ENCODE measurements around the gene DCAF7.

Gene DCAF7

DNA sequence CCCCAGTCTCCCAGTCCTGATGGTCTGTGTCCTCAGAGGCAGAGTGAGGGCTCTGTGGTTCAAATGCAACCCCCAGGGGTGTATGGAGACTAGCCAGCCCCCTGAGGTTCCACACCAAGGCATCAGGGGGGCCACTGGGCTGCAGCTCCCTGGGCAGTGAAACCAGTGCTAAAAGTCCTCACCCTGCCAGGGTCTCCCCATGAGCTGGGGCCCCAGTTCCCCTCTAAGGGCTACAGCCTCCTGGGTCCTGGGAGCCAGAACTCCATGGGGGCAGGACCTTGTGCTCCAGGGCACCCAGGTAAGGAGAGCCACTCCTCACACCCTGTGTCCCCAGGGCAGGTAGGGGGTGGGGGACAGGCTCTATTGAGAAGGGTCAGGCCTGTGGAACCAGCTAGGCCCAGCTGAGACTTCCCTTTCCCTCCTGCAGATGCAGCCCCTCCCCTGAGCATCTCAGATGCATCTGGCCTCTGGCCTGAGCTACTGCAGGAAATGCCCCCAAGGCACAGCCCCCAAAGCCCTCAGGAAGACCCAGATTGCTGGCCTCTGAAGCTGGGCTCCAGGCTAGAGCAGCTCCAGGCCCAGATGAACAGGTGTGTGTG, 6.4 kb upstream of the DCAF7 start:
- no peak for DNase-seq (ENCODE audit: insufficient read length, low spot score)
- FAIRE-seq: no peak

DNA sequence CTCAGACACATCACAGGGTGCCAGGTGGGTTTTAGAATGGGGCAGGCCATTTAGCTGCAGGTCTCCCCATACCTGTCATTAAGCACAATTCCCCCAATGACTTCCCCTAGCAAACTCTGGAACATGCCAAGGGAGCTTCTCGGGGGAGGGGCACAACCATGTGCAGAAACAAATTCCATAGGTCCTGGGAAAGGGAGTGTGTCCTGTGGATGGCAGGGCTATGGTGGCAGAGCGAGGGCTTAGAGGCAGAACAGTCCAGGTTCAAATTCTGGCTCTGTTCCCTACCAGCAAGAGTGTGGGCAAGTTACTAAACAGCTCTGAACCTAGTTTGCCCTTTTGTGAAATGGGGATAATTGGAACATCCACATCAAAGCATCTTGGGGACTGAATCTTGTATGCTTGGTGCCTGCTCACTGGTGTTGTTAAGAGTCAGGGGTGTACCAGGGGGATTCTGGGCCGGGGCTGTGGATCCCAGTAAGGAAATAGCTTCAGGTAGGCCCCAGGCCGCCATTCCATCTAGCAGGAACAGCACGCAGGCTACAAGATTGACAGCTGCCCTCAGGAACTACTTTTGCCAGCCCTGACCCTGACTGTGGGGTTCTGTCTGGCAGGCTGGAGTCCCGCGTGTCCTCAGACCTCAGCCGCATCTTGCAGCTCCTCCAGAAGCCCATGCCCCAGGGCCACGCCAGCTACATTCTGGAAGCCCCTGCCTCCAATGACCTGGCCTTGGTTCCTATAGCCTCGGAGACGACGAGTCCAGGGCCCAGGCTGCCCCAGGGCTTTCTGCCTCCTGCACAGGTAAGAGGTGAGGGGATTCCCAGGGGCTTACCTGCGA, 5.6 kb upstream of the DCAF7 start:
- no peak for DNase-seq (ENCODE audit: insufficient read length, low spot score)
- FAIRE-seq: no peak

DNA sequence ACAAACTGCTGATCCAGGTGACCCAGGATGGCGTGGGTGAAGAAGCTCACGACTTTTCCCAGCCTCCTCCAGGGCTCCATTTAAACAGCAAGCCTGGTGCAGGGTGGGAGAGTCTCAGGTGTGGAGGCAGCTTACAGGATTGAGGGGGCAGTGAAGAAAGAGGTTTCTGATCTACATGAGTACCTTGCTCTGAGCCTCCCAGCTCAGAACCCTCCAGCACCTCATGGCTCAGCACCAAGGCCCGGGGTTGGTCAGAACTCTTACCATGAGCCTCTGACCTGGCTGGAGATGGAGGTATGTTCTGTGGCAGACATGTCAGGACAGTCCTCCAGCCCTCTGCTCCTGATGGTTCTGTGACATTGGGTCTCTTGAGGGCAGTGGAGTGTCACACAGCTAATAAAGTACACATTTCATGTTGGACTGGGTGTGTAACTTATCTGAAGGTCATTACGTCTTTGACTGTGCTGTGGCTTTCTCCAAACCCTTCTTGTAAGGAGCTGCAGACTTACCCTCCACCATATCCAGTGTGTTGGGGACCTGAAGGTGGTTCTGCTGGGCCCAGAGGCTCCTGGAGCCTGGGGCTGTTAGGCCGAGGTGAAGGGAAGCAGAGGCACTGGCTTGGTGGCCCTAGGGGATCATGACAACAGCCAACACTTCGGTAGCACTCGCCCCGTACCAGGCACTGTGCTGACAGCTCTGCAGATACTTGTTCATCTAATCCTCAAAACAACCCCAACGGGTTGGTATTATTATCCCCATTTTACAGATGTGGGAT, 3.8 kb upstream of the DCAF7 start:
- no peak for DNase-seq (ENCODE audit: insufficient read length, low spot score)
- no peak for FAIRE-seq

DNA sequence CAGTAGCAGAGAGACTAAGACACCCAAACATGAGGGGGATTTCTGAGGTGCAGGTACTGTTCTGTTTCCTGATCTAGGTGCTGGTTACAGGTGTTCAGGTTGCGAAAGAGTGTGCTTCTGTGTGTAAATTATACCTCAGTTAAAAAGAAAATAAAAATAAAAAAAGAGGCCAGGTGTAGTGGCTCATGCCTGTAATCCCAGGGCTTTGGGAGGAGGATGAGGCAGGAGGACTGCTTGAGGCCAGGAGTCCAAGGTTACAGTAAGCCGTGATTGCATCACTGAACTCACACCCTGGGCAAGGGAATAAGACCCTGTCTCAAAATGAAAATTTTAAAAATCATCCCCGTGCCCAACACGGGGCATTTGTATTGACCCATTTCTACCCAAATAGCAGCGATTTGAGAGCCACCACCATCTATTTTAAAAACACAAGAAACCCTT, 3.2 kb upstream of the DCAF7 start:
- no peak for FAIRE-seq
- no peak for DNase-seq (ENCODE audit: insufficient read length, low spot score)

DNA sequence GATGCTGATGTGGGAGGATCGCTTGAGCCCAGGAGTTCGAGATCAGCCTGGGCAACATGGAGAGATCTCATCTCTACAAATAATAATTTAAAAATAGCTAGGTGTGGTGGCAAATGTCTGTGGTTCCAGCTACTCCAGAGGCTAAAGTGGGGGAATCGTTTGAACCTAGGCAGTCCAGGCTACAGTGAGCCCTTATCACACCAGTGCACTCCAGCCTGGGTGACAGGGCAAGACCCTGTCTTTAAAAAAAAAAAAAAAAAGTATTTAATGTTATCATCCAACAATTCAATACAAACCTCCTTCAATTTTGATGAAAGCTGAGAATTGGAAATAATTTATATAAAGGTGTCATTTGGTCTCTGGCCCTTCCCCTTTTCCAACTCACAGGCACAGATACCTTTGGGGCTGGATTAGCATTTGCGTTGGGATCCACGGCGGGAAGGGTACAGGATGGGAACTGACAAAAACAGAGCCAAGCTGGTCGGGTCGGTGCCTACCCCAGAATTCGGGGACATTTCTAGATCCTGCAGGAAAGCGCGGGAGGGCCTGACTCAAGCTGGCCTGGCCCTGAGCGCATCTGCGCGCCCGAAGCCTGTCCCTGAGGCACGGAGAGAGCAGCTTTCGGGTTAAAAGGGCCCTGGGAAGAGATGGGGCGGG, 860 bp upstream of the DCAF7 start:
- DNase-seq (ENCODE audit: insufficient read length, low spot score) (no peak), FAIRE-seq (no peak)

DNA sequence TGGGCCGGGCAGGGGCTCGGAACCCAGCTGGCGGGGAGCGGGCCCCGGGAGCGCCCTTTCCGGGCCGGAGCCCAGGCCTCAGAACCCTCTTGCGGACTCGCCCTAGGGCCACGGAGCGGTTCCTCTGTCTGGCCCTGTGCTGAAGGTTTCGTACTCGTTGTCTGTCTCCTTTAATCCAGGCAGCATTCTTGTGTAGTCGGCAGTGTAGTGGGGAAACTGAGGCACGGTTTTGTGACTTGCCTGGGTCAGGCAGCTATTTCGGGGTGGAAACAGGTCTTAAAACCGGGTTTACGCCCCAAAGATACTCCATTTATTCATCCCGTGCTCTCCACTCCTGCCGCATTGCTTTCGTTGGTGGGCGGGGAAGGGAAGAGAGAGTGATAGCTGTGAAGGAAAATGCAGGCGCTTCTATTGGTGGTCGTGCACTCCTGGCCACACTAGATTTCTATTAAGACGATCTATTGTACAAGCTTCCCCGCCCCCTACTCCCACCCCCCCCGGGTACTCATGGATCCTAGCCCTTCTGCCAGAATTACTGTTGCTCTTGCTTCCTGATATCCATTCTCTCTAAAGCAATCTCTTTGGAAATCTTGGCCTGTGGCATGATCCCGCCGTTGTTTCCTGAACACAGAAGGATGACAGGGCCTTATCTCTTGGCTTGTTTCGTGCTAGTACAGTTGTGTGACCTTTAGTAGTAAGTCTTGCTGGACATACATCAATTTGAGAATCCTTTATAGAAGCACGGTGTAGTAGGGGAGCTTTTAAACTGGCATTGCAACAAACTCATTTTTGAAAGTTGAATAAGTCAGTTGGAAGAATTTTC, 751 bp downstream of the DCAF7 start:
- FAIRE-seq (peak; percentile 76), DNase-seq (ENCODE audit: insufficient read length, low spot score) (no peak)

DNA sequence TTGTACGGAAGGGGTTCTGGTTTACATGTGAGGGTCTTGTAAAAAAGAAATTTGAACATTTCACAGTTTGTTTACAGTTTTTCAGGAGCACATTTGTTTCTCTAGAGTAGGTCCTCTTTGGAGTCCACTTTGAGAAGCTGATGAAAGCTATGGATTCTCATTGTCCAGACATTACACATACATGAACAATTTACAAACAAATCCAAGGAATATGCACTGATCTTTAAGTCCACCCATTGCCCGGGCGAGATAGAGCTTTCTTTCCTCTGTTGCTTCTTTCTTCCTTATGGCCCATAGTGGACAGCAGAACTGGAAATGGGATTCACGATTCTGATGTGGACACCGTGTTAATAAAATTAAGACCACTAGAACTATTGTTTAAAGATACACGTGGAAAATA, 1.9 kb downstream of the DCAF7 start:
- no peak for FAIRE-seq
- DNase-seq (ENCODE audit: insufficient read length, low spot score): no peak

DNA sequence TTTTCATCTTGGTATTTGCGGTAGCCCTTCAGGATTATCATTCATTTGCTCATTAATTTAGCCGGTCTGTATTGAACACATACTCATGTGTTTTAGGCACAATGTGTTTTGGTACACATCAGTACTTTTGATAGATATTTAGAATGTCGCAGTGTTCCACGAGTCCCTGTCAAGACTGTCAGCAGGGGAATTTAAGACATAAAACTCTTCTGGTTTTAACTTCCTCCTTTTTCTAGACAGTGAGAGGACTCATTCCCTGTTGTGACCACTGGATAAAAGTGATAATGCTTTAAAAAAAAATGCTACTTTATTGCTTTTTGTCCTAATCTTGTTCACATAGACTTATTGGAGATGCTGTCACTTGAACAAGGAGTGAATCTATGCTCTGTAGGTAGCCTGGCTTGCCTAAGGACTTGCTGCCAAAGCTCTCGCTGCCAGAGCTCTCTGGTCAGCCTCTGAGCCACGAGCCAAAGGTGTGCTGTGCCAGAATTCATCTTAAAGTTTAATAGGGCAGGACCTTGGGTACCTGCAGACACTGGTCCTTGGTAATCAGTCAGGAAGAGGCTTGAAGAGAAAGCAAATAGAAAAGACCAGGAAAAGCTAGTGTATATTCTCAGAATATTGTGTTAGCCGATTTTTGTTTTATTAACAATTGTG, 5.4 kb downstream of the DCAF7 start:
- FAIRE-seq: no peak
- DNase-seq (ENCODE audit: insufficient read length, low spot score): no peak

DNA sequence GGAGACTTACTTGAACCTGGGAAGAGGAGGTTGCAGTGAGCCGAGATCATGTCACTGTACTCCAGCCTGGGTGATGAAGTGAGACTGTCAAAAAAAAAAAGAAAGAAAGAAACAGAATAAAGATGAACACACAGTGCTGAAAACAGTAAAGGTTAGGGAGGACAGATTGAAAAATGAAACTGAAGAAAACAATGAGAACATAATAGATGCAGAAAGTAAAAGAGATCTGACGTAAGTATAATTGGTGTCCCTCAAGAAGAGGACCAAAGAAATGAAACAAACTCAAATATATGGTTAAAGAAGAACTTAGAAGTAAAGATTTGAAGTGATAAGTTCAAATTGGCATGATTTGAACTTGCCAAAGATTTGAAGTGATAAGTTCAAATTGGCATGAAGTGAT, 7.1 kb downstream of the DCAF7 start:
- DNase-seq (ENCODE audit: insufficient read length, low spot score) (no peak), FAIRE-seq (no peak)

DNA sequence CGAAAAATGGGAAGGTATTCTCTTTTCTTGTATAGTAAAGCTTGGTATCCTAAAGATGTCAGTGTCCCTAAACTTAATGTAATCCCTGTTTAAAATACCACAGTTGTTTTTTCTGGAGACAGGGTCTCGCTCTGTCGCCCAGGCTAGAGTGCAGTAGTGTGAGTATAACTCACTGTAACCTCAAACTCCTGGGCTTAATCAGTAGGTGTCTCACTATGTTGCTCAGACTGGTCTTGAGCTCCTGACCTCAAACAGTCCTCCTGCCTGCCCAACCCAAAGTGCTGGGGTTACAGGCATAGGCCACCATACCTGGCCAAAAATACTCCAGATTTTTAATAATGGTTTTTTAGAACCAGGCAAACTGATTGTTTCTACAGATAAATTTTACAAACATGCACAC, 8.2 kb downstream of the DCAF7 start:
- no peak for FAIRE-seq
- DNase-seq (ENCODE audit: insufficient read length, low spot score): no peak

DNA sequence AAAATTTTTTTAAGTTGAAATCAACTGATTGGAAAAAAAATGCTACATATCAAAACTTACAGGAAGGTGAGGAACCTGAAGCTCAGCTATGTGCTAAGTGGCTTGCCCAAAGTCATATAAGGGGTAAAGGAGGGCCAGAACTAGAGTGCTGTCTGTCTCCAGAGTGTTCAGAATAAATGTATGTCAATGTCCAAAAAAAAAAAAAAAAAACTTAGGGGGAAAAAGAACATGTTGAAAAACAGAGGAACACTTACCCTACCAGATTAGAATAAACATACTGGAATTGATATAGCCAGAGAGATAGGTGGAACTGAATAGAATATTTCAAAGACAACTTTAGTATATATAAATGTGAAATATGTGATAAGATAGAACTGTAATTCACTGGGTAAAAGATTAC, 11.5 kb downstream of the DCAF7 start:
- DNase-seq (ENCODE audit: insufficient read length, low spot score): no peak
- no peak for FAIRE-seq

DNA sequence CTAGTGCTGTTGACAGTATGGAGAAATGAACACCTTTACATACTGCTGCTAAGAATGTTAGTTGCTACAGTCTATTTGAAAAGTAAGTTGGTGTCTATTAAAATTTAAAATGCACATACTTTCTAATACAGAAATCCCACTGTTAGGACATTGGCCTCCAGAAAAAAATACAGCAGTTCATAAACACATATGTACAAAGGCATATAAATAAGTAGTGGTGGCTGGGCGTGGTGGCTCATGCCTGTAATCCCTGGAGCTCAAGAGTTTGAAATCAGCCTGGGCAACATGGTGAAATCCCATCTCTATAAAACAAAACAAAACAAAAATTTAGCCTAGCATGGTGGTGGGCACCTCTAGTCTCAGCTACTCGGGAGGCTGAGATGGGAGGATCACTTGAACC, 13.1 kb downstream of the DCAF7 start:
- DNase-seq (ENCODE audit: insufficient read length, low spot score): no peak
- no peak for FAIRE-seq

DNA sequence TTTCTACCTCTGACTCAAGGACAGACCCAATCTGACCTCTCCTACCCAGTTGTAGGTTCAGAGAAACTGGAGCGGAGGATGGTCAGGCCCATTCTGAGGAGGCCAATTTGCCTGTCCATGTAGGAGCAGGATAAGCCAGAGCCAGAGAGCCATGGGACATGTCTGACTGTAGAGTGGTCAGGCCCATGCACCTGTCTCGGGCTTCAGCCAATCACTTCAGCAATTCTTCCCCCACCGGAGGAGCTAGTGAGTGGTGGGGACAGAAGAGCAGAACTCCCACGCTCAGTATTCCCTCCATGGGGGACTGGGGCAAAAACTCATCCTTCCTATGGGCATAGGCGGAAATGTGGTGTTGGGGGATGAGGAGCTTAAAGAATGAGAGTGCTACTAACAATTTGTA, 14.3 kb downstream of the DCAF7 start:
- DNase-seq (ENCODE audit: insufficient read length, low spot score): no peak
- FAIRE-seq: no peak

DNA sequence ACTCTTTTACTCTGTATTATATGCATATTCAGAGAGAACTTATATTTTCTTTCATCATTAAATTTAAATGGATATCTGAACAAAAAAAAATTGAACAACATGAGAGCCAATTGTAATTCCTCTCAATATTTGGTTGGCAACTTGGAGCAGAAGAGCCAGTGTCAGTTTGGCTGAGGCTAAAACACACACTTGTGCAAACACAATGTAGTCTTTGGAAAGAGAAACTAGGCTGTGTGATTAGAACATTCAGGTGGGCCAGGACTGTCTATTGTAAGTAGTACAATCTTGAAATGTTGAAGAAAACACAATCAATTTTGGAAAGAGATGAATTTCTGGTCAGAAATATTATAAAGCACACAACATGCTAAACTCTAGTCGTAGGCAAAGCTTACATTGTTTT, 17.0 kb downstream of the DCAF7 start:
- DNase-seq (ENCODE audit: insufficient read length, low spot score) (no peak), FAIRE-seq (no peak)

DNA sequence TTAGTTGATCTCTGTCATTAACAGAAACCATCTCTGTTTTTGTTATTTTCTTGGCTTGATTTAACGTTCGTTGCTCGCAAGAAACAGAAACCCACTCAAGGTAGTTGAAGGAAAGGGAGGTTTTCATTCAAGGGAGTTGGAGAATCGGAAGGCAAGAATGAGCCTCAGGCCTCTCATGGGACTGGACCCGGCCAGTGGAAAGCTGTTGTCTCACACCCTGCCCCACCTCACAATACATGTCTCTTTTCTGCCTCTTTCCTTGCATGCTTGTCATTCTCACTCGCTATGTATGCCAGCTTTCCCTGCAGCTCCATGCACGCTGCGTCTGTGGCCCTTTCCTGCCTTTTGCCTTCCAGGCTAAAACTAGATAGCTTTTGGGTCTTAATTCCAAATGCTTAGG, 18.3 kb downstream of the DCAF7 start:
- FAIRE-seq (no peak), DNase-seq (ENCODE audit: insufficient read length, low spot score) (no peak)

DNA sequence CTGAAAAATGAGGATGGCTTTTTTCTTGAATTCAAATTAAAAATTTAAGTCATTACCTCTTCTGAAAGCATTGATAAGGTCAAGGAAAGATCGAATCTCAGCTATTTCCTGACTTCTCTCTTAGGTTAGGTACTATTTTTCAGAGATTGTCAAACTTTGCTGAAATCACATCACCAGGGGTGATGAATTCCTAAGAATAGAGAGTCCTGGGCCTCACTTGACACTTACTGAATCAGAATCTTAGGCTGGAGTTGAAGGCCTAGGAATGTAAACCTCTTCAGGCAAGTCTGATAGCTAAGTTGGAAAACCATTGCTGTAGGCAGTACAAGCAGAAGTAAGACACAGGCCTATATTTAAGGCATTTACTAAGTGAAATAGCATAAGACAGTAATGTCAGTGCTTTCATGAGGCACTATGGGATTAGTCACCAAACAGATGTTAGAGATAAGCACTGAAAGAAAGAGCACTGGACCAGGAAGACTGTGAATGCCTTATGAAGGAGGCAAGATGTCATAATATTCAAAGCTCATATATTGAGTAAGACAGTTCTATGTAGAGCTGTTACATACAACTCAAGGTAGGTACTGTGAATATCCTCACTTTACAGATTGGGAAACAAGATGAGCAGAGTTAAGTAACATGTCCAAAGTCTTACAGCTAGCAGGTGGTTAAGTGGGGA, 21.5 kb downstream of the DCAF7 start:
- FAIRE-seq (no peak), DNase-seq (ENCODE audit: insufficient read length, low spot score) (no peak)

DNA sequence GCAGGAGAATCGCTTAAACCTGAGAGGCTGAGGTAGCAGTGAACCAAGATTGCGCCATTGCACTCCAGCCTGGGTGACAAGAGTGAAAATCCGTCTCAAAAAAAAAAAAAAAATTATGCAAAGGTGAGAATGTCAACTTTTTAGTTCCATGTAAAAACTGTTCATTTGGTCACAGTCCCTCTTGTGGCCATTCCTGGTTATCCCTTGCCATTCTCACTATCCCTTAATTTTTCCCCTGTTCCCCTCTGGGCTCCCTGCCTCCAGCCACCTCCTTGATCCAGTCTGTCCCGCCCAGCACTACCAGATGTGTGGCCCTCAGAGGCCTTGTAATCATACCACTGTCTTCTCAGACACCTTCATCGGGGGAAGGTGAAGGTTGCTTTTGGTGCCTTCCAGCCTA, 23.4 kb downstream of the DCAF7 start:
- no peak for FAIRE-seq
- DNase-seq (ENCODE audit: insufficient read length, low spot score): no peak

DNA sequence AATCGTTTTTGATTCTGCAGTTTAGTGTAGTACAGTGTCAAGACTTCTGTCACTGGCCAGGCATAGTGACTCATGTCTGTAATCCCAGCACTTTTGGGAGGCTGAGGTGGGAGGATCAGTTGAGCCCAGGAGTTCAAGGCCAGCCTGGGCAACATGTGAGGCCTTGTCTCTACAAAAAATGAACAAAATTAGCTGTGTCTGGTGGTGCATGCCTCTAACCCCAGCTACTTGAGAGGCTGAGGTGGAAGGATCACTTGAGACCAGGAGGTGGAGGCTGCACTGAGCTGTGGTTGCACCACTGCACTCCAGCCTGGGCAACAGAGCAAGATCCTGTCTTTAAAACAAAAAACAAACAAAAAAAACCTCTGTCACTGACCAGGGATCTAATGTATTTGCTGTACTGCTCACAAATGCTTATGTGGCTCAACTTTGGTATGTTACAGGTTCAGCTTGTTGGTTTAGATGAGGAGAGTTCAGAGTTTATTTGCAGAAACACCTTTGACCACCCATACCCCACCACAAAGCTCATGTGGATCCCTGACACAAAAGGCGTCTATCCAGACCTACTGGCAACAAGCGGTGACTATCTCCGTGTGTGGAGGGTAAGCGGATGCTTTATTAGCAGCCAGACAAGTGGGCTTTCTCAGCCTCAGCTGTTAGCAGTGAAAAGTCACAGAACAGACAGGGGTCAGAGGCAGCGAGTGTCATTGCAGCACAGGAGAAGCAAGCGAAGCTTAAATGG, 27.9 kb downstream of the DCAF7 start:
- DNase-seq (ENCODE audit: insufficient read length, low spot score) (no peak), FAIRE-seq (no peak)

DNA sequence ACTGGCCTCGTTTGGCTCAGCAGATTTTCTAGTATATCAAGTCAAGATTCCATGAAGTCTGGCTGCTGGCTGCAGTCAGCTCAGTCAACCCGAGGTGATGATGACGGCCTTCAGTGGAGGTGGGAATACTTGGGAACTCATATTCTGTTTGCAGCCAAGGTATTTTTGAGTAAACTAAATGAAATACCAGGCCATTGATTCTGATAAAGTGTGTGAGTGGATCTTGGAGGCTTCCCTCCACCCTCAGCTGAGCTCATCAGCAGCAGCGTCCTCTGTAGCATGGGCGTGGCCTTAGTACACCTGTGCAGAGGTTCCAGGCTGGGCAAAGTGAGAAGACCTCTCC, 28.5 kb downstream of the DCAF7 start:
- DNase-seq (ENCODE audit: insufficient read length, low spot score) (no peak), FAIRE-seq (no peak)
